ENCODE data around the gene HPCAL1.

- TF ChIP-seq POLR2A (IDR thresholded peaks at IDR 0.05) (no peak), CTCF (IDR thresholded peaks at IDR 0.05) (no peak)
These were observed 30.5 kb downstream of the HPCAL1 start for GRCh38 chr2:10333247-10333613.
